SIG-M5 (cell line): ENCODE results near the gene FXYD6.

Experiments used
- DNase-seq: peaks from one replicate; lab custom pipeline; 2025; lab: John Stamatoyannopoulos, UW

Gene FXYD6

GRCh38 chr11:117792241-117792640 is 84.2 kb downstream of the FXYD6 start:
- no peak for DNase-seq

- DNase-seq = no peak
These were observed 86.2 kb downstream of the FXYD6 start for GRCh38 chr11:117790279-117790678.

- no peak for DNase-seq
These were observed 87.2 kb downstream of the FXYD6 start for GRCh38 chr11:117789241-117789640.
